Sigmoid colon (tissue), 7 donors: ENCODE measurements around the gene SHCBP1. TPM values are rescaled to one million over a fixed set of nuclear protein-coding genes. Genes with fewer than 3 reads are reported as not detected.

Experiments
- DNase-seq: peaks from one replicate; pipeline ENCODE4 v3.0.0-alpha.2; 2019
- H3K27ac ChIP-seq, 4 donors: fragments of 200-600 bp; sonication (generic); one replicate each; pipeline ENCODE4 v1.5.1; 2016 to 2019; ENCODE audit warnings: mild to moderate bottlenecking in 1 of 4
- H3K27me3 ChIP-seq, 3 donors: fragments of 200-600 bp; sonication (generic); one replicate each; pipeline ENCODE4 v1.5.1; 2019; ENCODE audit warnings: mild to moderate bottlenecking in 1 of 3
- H3K36me3 ChIP-seq, 4 donors: fragments of 200-600 bp; sonication (generic); one replicate each; pipeline ENCODE4 v1.5.1; 2016 to 2019
- H3K4me1 ChIP-seq, 4 donors: fragments of 200-600 bp; sonication (generic); one replicate each; pipeline ENCODE4 v1.5.1; 2017 to 2019
- H3K4me3 ChIP-seq, 4 donors: fragments of 200-600 bp; sonication (generic); one replicate each; pipeline ENCODE4 v1.5.1; 2017 to 2019; ENCODE audit warnings: mild to moderate bottlenecking in 2 of 4, moderate library complexity in 1 of 4
- H3K9me3 ChIP-seq, 4 donors: fragments of 200-600 bp in 3 of 4; sonication (generic) in 3 of 4; one replicate each; pipeline versions ENCODE4 v1.5.1 to v1.6.1; 2013 to 2019
- CTCF ChIP-seq, 4 experiments: fragments of 450-650 bp in 3 of 4; fragments of 200-600 bp in 1 of 4; IDR thresholded peaks; one replicate each; pipeline ENCODE4 v1.5.1; 2016 to 2019; ENCODE audit warnings: antibody characterized with exemption in 4 of 4, mild to moderate bottlenecking in 3 of 4, moderate library complexity in 2 of 4
- EP300 ChIP-seq, 4 donors: sonication (generic); formaldehyde crosslinking; IDR thresholded peaks; one replicate each; pipeline ENCODE4 v1.6.1; 2017; ENCODE audit warnings: antibody characterized with exemption in 4 of 4
- POLR2A ChIP-seq, 2 donors: fragments of 450-650 bp; IDR thresholded peaks; one replicate each; pipeline ENCODE4 v1.6.1; 2016; ENCODE audit warnings: antibody characterized with exemption in 2 of 2, mild to moderate bottlenecking in 2 of 2, moderate library complexity in 2 of 2
- POLR2AphosphoS5 ChIP-seq, 4 donors: sonication (generic); formaldehyde crosslinking; IDR thresholded peaks; one replicate each; pipeline ENCODE4 v1.6.1; 2017; ENCODE audit warnings: antibody characterized with exemption in 4 of 4
- WGBS, 2 donors: extraction: QIAGEN DNeasy Blood & Tissue Kit; methylation state at CpG; one replicate each; pipeline ENCODE4 v1.1.7; 2013; 5-methylcytosine and 5-hydroxymethylcytosine counted together
- intact Hi-C: fragments of 100-400 bp; cut with DNase I; formaldehyde crosslinking; loops from one replicate; pipeline ENCODE4 v1.15.1; 2023
- polyA plus RNA-seq, 3 donors: library from polyadenylated mRNA; stranded (reverse); fragments of 200-250 nt; gene quantifications; one replicate each; pipeline ENCODE4 v1.2.3, GENCODE V29; 2013
- total RNA-seq, 4 donors: library from RNA; depleted of rRNA; stranded (reverse); fragments of >200 nt; gene quantifications; one replicate each; pipeline ENCODE4 v1.1.0, GENCODE V29; 2016
- donor health status: healthy with polysubstance abuse.
- donor health status: Bipolar disorder and iron deficiency.
- donor health status: healthy.

Gene SHCBP1
- total and polyA plus RNA-seq, 7 donors, result 0.36 to 6.8 (median 0.66) TPM

DNA sequence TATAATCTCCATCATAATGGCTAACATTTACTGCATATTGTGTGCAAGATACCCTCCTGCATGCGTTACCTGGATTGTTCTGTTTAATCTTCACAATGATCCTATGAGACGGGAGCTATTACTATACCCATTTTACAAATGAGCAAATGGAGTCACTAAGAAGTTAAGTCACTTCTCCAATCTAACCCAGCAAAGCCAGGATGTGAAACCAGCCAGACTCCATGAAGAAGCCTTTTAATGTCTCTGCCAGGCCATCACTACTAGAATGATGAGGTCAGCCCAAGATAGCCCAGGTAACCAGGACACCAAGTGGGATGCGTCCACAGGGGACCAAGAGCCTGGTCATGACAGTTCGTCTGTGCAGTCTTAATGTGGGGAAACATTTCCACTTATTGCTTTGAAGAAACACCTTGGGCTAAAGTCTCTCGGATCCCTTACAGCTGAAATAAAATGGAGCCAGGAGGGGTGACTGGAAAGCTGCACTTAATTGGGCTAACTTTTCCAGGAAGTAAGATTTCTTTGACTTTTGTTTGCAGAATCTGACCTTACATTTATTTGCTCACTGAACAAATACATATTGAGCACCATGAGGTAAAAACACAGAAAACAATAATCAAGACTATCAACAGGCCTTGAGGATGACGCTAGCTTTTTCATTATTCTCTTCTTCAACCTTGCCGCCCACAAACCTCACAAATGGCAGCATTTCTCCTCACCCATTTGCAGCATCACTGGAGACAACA is 926 bp upstream of the SHCBP1 start:
- intact Hi-C loops, result no loop called here
- DNase-seq, result no peak
- no peaks in the 10 kb centered on the region for H3K9me3 ChIP-seq
- no peak overlapping the region for H3K4me3 ChIP-seq
- peaks cover 0 to 6% (median 0%) of the 10 kb centered on the region in 3 donors for H3K27me3 ChIP-seq
- 87 to 90% methylated on average over 7 of the region's 7 CpGs for WGBS, 2 donors
- no peaks in the 10 kb centered on the region for H3K36me3 ChIP-seq
- H3K27ac ChIP-seq, result no peak overlapping the region
- TF ChIP-seq CTCF (IDR thresholded peaks at IDR 0.05) (no peak), POLR2AphosphoS5 (IDR thresholded peaks at IDR 0.05) (no peak), POLR2A (IDR thresholded peaks at IDR 0.05) (no peak), EP300 (IDR thresholded peaks at IDR 0.05) (no peak)
- peaks cover 0 to 12% (median 11%) of the 10 kb centered on the region in 4 donors for H3K4me1 ChIP-seq

DNA sequence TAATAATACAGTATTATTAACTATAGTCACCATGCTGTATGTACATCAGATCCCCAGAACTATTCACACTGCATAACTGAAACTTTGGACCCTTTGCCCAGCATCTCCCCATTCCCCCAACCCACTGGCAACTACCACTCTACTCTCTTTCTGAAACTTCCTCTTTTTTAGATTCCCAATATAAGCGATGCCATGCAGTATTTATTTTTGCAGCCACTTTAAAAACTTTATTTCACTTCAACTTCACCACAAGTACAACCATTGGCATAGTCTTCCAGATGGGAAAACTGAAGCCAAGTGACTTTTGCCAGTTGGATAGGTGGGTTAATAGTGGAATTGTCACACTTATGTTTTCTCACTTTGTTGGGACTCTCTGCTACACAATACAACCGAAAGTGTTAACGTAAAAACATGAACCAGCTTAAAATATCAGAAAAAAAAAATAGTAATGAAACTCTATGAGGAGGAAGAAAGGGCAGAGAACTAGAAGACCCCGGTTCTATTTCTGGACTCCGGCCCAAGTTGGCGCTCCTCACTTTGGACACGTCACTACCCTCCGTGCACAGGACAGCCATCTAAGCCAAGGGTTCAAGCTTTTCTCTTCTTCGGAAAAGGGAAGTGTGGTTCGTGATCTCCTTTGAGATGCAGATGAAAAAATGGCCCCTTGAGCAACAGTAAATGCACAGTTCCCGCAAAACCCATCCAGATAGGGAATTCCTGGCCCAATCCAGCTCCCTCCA is 743 bp downstream of the SHCBP1 start:
- intact Hi-C loops, result no loop called here
- H3K9me3 ChIP-seq, result no peaks in the 10 kb centered on the region
- H3K4me1 ChIP-seq, result peaks cover 0 to 12% (median 11%) of the 10 kb centered on the region in 4 donors
- H3K27ac ChIP-seq, result no peak overlapping the region
- H3K27me3 ChIP-seq, result peaks cover 0 to 6% (median 0%) of the 10 kb centered on the region in 3 donors
- TF ChIP-seq POLR2AphosphoS5 (IDR thresholded peaks at IDR 0.05), result no peak
- TF ChIP-seq EP300 (IDR thresholded peaks at IDR 0.05), result no peak
- TF ChIP-seq CTCF (IDR thresholded peaks at IDR 0.05), result no peak
- TF ChIP-seq POLR2A (IDR thresholded peaks at IDR 0.05), result no peak
- WGBS, 2 donors, result 4 to 8% methylated on average over 11 of the region's 11 CpGs
- H3K36me3 ChIP-seq, result no peaks in the 10 kb centered on the region
- no peak for DNase-seq
- peak overlapping the region; percentile 23 to 61 (median 48) for H3K4me3 ChIP-seq

- Histone ChIP-seq H3K4me3 (no peak overlapping the region), H3K27ac (no peak overlapping the region), H3K36me3 (no peaks in the 10 kb centered on the region), H3K9me3 (no peaks in the 10 kb centered on the region), H3K4me1 (peaks cover 0 to 12% (median 11%) of the 10 kb centered on the region in 4 donors), H3K27me3 (peaks cover 0 to 6% (median 0%) of the 10 kb centered on the region in 3 donors)
- WGBS, 2 donors, result 89 to 92% methylated on average over 4 of the region's 4 CpGs
- DNase-seq, result no peak
- intact Hi-C loops, result no loop called here
- TF ChIP-seq POLR2AphosphoS5 (IDR thresholded peaks at IDR 0.05) (no peak), POLR2A (IDR thresholded peaks at IDR 0.05) (no peak), CTCF (IDR thresholded peaks at IDR 0.05) (no peak), EP300 (IDR thresholded peaks at IDR 0.05) (no peak)
Measured at GRCh38 chr16:46618516-46618915, 2.7 kb downstream of the SHCBP1 start.

DNA sequence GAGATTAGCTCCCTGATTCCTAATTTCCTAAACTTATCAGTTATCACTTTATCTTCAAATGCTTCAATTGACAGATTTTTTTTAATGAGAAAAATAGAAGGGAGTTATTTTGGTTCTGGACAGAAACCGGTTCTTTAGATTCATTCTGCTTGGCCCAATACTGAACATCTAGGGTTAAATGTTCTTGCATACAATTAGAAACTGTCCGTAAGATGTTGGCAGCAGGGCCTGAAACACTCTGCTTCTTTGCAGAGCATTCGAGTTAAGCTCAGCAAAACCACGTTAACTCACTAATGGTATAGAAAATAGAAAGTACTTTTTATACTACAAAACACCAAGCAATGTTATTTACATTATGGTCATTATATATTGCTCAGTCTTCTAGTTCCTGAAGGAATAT is 7.2 kb downstream of the SHCBP1 start:
- Histone ChIP-seq H3K4me1 (no peaks in the 10 kb centered on the region), H3K27me3 (no peaks in the 10 kb centered on the region), H3K9me3 (no peaks in the 10 kb centered on the region), H3K36me3 (no peaks in the 10 kb centered on the region), H3K27ac (no peak overlapping the region), H3K4me3 (no peak overlapping the region)
- no peak for DNase-seq
- TF ChIP-seq POLR2AphosphoS5 (IDR thresholded peaks at IDR 0.05) (no peak), POLR2A (IDR thresholded peaks at IDR 0.05) (no peak), CTCF (IDR thresholded peaks at IDR 0.05) (no peak), EP300 (IDR thresholded peaks at IDR 0.05) (no peak)
- WGBS, 2 donors, result 81 to 87% methylated on average over 4 of the region's 4 CpGs
- intact Hi-C loops, result no loop called here
